ENCODE data around the gene MAP3K6.

The MAP3K6 gene

DNA sequence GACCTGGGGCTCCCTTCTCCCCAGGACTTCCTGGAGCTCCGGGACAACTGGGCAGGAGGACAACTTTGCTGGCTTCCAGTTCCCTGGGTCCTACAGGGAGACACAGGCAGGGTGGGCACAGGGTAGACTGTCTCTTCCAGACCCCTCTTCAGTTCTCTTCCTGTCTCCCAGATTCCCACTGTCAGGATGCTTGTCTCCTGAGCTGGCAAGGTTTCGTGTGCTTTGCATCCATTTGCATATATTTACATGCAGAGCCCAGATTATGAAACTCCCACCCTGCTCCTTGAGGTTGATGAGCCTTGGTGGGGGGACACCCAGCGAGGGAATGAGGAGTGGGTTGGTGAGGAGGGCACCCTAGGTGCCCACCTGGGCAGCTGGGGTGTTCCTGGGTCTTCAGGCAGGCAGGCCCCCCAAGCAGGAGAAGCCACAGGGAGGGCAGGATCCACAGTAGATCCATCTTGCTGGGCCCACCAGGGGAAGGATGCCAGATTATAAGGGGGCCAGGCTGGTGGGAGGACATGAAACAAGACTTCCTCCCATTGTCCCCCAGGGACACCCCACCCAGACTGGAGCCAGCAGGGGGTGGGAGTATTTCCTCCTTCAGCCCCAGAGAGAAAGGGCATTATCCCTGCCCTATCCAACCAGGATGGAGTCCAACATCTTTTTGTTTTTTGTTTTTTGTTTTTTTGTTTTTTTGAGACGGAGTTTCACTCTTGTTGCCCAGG lies 7.8 kb upstream of the MAP3K6 start, which contains the start of gene FCN3:
Gene FCN3, minus strand, starts transcription at position 463 of the 725 bp plus-strand sequence. Its CDS starts 6 bp downstream, at position 457.
- no peak for DNase-seq (ENCODE audit: low spot score)

DNA sequence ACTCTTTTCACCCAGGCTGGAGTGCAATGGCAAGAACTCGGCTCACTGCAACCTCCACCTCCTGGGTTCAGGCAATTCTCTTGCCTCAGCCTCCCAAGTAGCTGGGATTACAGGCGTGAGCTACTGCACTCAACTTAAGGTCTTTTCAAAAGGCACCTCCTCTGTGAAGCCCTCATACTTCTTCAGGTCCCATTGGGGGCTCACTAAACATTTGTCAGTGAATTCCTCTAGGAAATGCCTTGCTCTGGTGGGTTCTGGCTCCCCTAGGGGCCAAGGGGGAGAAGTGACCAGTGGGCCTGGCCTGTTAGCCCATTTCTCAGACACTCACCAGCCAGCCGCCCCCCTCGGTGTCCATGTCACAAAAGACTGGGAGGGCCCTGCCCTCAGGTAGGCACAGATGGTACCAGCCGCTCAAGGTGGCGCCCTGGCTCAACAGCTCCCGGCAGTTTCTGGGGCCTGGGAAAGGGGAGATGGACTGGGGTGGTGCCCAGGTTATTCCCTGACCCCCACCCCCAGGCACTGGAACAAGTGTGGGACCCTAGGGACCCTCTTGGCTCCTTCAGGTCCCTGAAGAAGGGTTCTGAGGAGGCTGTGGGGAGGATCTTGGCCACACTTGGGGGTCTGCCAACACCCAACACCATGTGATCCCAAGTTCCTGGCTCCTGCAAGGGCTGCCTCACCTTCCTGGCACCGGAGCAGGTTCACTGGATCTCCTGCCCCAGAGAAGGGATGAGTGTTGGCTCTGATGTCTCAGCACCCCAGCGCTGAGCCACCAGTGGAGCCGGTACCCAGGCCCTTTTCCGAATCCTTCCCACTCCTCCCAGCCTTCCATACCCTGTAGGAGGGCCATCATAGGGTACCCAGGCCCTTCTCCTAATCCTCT lies 6.3 kb upstream of the MAP3K6 start:
- no peak for DNase-seq (ENCODE audit: low spot score)

DNA sequence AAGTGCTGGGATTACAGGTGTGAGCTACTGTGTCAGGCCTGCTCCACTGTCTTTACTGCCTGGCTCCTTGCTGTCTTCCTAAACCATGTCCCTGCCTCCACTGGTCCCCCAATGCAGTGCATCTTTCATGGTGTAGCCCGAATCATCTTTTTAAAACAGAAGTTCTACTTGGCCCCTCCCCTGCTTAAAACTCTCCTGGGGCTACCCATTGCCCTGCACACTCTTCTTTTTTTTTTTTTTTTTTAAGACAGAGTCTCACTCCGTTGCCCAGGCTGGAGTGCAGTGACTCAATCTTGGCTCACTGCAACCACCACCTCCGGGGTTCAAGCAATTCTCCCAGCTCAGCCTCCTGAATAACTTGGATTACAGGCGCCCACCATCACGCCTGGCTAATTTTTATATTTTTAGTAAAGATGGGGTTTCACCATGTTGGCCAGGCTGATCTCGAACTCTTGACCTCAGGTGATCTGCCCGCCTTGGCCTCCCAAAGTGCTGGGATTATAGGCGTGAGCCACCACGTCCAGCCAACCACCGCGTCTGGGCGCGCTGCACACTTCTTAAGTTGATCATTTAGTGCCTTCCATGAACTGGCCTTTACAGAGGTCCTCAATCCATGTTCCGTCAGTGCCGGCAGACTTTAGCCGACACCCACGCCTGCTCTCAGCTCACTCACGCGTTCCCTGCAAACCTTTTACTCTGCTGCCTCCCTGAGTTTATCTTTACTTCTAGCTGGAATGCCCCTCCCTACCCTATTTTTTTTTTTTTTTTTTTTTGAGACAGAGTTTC lies 5.5 kb upstream of the MAP3K6 start:
- no peak for DNase-seq (ENCODE audit: low spot score)

DNA sequence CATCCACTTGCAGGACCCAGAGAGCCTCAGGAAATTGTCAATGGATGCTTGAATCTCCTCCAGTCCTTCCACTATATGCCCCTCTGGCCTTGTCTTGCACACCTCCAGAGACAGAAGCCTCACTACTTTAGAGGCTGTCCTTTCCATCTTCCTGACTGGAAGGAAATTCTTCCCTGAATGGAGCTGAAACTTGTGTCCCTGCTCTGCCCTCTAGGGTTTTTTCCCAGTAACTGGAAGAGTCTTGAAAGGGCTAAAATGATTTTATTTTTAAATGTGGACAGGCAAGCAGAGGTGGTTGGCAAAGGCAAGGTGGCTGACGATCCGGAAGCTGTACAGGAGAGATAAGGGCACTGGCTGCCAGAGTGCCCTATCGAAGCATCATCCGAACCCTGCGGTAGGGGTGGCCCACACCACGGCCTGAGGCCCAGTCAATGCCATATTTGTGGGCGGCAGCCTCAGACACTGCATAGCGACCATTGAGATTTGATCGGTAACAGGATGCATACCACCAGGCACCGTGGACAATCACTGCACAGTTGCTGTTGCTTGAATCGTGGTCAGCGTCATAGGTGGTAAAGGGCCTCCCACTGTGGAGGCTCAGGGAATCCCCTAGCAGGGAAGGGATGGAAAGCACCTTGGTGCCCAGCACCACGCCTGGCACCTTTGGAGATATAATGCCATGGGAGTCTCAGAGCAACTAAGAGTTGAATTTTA lies 2.3 kb upstream of the MAP3K6 start:
- no peak for DNase-seq (ENCODE audit: low spot score)

DNA sequence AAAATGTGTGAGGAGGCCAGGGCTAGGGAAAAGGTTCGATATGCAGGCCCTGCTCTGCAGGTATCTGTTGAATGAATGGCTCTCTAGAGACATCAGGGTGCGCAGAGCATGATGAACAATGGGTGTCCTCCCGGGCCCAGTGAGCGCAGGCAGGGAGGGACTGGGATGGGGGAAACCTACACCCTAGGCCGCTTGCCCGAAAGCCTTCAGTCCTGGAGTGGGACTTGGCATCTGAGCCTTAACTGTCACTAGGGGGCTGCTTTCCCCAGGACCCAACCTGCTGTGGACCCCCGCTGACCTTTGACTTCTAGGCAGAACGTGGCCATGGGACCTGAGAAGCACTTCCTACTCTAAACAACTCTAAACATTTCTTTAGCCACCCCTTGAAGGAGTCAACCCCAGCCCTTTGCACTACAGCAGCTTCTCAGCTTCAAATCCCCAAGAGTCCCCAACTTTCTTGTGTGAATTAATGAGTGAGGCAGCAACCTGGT lies 444 bp upstream of the MAP3K6 start:
- no peak for DNase-seq (ENCODE audit: low spot score)

DNA sequence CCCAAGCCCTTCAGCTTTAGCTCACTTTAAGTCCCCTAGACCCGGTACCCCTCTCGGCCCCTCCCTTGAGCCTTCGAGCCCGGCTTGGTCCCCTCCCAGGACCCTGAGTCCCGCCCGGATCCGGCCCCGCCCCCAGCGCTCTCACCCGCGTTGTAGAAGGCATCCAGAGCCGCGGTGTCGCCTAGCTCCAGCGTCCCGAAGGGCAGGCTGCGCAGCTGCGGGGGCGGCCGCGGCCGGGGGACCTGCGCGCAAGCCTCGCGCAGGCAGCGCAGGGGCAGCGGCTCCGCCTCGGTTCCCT lies 699 bp downstream of the MAP3K6 start:
- peak; percentile 22 for DNase-seq (ENCODE audit: low spot score)

DNA sequence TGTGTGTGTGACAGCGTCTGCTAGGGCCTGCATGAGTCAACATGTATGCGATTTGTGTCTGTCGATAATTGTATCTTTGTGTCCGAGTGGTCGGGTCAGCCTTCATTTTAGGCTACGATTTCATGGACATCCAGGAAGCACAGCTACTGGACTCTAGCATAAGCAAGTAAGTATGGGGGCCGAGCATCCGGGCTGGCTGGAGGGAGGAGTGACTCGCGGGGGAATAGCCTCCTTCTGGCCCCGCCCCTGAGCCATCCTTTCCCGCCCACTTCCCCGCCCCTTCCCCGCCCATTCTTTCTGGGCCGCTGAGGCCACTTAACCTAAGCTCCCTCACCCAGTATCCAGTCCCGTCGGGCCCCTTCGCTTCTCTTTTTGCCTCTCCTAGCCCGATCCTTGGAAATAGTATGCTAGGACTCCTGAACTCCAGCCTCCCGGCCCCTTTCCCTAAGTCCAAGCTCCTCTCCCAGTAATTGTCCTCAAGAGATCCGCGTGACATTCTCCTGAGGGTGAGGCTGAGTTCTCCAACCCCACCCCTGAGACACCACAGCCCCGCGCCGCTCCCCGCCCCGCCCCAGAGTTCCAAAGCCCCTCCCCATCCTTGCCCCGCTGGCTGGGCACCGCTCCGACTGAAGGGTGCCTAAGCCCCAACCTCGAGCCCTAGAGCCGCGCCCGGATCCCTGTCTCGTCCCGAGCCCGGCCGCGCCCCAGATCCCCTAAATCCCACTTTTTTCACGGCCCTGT lies 1.2 kb downstream of the MAP3K6 start:
- DNase-seq (ENCODE audit: low spot score): peak; percentile 76

DNA sequence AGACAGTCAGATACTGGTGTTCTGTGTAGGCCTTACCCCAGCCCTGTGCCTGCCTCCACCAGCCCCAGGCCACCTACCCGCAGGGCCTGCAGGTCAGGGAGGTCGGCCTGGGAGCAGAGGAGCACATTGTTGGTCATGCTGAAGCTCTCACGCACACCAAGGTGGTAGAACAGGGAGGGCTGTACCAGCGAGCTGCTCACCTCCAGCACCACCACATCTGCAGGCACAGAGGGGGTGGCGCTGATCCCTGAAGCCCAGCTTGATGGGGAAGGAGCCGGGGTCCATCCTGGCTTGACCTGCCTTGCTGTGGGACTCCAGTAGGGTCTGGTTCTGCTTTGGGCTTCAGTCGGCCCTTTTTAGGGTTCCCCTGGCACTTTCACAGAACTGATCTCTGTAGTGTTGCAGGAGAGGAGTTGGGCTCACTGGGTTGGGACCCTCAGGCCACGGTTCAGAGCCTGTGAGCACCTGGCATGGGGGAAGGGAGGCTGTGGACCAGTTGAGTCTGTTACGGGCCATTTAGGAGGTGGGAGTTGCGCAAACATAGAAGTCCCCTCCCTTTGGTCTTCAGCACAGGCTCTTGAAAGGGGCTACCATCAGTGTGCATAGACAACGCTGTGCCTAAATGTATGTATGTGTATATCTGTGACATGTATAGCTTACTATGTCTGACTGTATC lies 1.9 kb downstream of the MAP3K6 start:
- DNase-seq (ENCODE audit: low spot score): no peak

DNA sequence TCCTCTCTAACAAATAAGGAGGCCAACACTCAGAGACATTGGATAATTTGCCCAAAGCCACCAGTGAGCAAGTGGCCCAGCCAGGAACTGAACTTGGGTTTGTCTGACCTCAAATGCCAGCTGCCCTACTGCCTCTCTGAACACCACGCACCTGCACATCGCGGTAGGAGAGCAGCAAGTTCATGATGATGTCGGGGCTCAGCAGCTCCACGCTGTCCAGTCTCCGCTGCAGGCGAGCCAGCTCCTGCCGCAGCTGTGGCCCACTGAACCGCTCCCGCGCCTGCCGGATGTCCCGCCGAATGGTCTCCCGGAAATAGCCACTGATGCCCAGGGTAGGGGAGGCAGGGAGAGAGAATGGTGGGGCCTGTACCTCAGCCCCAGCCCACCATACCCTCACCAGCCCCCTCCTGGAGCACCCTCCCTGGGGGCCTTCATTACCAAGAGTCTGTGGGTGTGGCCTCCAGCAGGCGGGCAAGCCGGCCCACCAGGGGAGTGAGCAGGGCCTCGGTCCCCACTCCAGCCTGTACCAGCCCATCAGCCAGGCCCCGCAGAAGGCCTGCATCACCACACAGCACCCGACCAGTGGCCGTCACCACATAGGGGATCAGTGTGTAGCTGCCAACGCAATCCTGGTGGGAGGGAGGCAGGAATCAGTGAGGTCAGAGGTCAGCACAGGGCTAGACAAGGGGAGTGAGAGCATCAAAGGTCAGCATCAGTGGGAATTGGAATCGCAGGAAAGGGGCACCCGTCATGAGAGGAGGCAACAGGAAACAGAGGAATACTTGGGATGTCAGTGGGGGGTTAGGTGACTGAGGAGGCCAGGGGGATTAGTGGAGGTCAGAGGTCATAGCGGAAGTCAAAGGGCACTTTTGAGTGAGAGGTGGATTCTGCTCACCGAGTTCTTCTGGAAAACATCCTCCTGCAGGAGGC lies 2.7 kb downstream of the MAP3K6 start:
- no peak for DNase-seq (ENCODE audit: low spot score)

DNA sequence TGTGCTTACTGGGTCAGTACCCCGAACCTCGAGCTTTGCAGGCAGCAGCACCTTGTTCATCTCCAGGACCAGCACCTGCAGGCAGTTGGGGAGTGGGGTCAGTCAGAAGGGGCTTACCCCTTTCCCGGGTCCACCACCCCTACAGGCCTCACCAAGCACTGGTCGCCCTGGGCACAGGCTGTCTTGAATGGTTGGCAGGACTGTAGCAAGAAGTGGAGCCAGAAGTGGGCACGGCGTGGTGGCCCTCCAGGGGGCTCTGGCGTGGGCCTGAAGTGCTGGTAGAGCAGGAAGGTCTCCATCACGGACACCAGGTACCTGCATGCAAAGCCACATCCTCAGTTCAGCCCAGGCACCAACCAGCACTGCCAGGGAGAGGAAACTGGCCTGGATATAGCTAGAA lies 5.2 kb downstream of the MAP3K6 start:
- no peak for DNase-seq (ENCODE audit: low spot score)

DNA sequence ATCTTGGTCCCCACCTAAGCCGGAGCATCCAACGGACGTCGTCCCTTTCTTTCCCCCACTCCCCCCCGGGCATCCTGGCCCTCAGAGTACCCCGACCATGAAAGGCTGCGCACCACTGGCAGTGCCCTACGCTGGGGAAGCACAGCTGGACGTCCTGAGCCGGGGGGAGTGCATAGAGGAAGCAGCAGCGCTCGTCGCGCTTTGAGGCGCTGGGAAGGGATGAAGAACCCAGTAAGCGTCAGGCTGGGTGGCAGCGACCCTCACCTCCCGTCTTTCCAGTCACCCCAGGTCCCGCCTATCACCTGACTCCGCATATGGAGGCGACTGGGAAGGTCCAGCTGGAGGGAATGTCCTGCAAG lies 5.7 kb downstream of the MAP3K6 start:
- DNase-seq (ENCODE audit: low spot score): no peak

DNA sequence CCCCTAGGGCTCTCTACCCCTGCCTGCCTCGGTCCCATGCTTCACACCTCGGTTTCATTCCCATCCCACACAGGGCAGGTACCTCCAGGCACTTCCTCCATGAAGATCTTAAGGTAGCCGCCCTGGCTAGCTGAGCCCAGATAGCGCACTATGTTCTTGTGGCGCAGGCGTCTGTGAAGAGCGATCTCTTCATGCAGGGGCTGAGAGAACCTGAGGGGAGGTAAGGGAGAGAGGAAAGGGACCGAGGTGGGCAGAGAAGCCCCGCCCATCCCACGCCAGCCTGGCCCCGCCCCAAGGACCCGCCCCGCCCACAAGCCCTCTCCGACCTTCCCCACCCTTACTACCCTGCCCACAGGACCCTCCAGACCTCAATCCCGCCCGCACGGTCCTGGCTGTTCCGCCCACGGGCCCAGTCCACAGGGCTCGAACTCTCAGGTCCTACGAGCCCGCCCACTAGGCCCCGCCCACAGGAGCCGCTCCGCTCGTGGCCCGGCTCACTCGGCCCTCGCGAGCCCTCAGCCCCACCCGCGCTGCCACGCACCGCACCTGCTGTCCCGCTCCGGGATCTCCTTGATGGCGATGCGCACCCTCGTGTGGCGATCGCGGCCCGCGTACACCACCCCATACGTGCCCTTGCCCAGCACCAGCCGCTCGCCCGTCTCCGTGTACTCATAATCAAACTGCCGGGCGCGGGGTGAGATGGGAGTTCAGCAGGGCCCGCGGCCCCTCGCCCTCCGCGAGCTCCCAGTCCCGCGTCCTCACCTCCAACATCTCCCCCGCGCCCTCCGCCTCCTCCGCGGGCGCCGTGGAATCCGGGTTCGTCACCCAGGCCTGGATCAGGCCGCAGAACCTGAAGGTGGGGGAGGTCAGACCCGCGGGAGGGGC lies 6.4 kb downstream of the MAP3K6 start:
- DNase-seq (ENCODE audit: low spot score): no peak

DNA sequence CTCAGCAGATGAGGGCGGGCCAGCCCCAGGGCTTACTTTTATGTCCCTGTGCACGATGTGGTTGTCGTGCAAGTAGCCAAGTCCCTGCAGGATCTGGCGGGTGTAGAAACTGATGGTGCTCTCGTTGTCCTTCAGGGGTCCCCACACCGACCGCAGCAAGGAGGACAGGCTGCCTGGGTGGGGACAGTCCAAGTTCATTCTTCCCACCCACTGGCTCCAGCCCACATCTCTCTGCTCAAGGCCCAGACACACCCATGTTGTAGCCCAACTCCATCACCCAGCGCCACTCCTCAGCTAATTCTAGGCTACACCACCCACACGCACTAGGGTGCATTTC lies 7.0 kb downstream of the MAP3K6 start:
- no peak for DNase-seq (ENCODE audit: low spot score)

DNA sequence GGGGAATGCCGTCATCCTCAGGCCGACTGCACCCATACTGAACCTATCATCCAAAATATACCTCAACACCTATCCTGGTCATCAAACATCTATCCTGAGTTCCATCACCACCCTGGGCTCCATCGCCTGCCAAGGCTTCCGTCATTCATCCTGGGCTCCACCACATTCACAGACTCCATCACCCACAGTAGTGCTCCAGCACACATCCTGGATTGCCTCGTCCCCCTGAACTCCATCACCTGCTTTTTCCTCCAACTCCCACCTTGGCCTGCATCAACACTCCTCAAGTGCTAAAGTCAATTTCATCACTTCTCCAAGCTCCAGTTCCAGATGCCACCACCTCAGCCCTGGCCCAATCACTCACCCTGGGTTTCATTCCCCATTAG lies 7.8 kb downstream of the MAP3K6 start:
- no peak for DNase-seq (ENCODE audit: low spot score)

DNA sequence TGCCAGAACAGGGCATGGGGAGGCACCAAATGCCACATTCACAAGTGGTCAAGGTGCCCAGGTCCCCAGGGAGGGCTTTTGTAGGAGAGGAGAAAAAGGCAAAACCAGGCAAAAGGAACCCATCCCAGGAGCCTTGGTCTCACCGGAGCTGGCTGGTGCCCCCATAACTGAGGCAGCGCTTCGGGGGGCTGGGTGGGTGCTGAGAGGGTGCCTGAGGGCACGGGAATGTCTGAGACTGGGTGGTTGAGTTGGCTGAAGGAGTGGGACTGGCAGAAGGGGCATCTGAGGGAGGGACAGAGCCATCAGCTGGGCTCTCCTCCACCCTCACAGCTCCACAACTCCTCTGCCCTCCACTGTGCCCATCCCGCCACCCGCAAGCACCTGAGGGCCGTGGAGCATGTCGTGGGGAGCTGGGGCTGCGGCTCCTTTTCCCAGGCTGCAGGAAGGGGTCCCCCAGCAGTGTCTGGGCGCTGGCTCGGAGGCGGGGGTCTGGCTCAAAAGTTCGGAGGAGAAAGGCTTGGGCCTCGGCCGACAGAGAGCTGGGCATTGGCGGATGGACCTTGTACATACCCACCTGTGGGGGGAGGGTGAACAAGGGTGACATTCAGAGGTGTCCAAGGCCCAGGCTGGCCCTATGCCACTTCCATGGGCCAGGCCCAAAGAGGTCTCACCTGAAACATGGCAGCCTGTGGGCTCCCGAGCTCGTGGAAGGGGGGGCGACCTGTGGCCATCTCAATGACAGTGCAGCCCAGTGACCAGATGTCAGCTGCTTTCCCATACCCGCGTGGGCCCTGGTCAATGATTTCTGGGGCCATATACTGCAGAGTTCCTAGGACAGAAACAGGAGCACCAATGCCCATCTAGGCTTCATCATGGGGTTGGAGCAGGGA lies 8.5 kb downstream of the MAP3K6 start:
- DNase-seq (ENCODE audit: low spot score): no peak

DNA sequence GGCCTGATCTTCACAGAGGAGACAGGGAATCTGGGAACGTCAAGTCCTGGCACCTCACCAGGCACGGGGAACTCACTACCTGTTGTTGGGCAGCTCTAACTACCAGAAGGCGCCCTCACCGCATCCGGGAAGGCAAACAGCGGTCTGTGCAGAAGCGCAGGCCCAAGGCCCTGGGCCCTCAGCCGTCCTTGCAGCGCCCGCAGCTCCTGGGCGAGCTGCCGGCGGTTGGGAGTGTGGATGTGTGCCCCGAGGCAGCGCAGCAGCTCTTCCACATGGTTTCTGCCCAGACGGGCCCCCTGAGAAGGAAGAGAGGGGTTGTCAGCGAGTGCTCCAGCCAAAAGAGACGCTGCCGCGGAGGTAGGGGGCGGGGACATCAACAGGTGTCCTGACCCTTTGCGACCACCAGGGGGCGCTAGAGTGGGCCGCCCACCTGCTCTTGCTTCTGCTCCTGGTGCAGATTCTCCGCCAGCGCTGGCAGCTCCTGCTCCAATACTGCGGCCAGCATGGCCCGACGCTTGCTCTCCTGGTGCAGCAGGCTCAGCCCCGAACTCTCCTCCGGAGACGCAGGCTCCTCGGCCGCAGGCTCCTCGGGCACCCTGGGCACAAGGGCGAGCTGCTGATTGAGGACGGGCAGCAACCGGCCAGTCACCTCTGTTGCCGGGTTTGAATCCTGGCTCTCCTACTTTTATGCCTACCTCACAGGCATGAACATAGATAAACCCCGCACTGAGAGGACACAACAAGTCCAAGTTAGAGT lies 9.3 kb downstream of the MAP3K6 start:
- peak; percentile 11 for DNase-seq (ENCODE audit: low spot score)

Data from pons (tissue), 1 donor.